T-cell (primary cell): ENCODE measurements around the gene UNKL. TPM values are rescaled to one million over a fixed set of nuclear protein-coding genes. Genes with fewer than 3 reads are reported as not detected.
A peak's percentile ranks its signal among the peaks of the same experiment; 100 is the strongest.

ENCODE experiments used
- ATAC-seq, 4 experiments: fragments of 200-7000 bp in 3 of 4; fragments of 150-1000 bp in 1 of 4; cut with Tn5 transposase; replicated peaks in 1 of 4; 1 replicate in 3 of 4; 2 replicates in 1 of 4; pipeline ENCODE4 v1.10.0; 2021; ENCODE audit warnings: moderate library complexity in 3 of 4, mild to moderate bottlenecking in 2 of 4, moderate number of reproducible peaks in 1 of 4
- CTCF ChIA-PET, 2 donors: fragments of 300-600 bp; sonication (Branson Sonifier 250); formaldehyde crosslinking; loops; one replicate each; lab custom pipeline; 2022; ENCODE audit warnings: antibody characterized with exemption in 2 of 2; lab: Charles Lee
- POLR2A ChIA-PET, 2 donors: fragments of 300-600 bp; sonication (Branson Sonifier 250); formaldehyde crosslinking; loops; one replicate each; lab custom pipeline; 2022; ENCODE audit warnings: antibody characterized with exemption in 2 of 2; lab: Charles Lee
- DNase-seq, 35 experiments: peaks; one replicate each; pipeline versions ENCODE4 v3.0.0 to v3.0.0-alpha.2; 2013 to 2023
- H3K27ac ChIP-seq: one replicate; pipeline ENCODE4 v1.5.1; 2013; ENCODE audit warnings: low read length
- H3K27me3 ChIP-seq, 2 experiments: replicated peaks in 1 of 2; 1 replicate in 1 of 2; 2 replicates in 1 of 2; pipeline versions ENCODE4 v1.6.1 to v1.7.0; 2013; ENCODE audit warnings: low read length in 1 of 2, mixed read lengths in 1 of 2; ENCODE audit not compliant: control insufficient read depth in 2 of 2, insufficient read depth in 2 of 2; ENCODE audit errors: extremely low read depth in 1 of 2
- H3K36me3 ChIP-seq, 2 donors: 1 replicate in 1 of 2; 2 replicates in 1 of 2; pipeline versions ENCODE4 v1.6.1 to v1.7.0; 2013; ENCODE audit warnings: low read length in 1 of 2; ENCODE audit not compliant: control insufficient read depth in 2 of 2, insufficient read depth in 1 of 2; ENCODE audit errors: extremely low read depth in 1 of 2
- H3K4me1 ChIP-seq, 2 experiments: 1 replicate in 1 of 2; 2 replicates in 1 of 2; pipeline versions ENCODE4 v1.6.1 to v1.7.0; 2013; ENCODE audit warnings: low read length in 2 of 2, mixed read lengths in 1 of 2; ENCODE audit not compliant: insufficient read depth in 2 of 2, control insufficient read depth in 1 of 2; ENCODE audit errors: extremely low read depth in 1 of 2
- H3K4me3 ChIP-seq, 2 donors: 1 replicate in 1 of 2; 2 replicates in 1 of 2; pipeline versions ENCODE4 v1.5.1 to v1.7.0; 2013; ENCODE audit warnings: mild to moderate bottlenecking in 2 of 2, low read length in 1 of 2, moderate library complexity in 1 of 2; ENCODE audit not compliant: control insufficient read depth in 1 of 2; ENCODE audit errors: extremely low read depth in 1 of 2
- H3K9me3 ChIP-seq: 2 replicates; pipeline ENCODE4 v1.7.0; 2013
- H3K27ac Mint-ChIP-seq, 2 donors: one replicate each; pipeline ENCODE4 v1.8.0; 2020 to 2021; ENCODE audit warnings: mild to moderate bottlenecking in 2 of 2, mixed read lengths in 2 of 2
- H3K27me3 Mint-ChIP-seq, 2 donors: one replicate each; pipeline ENCODE4 v1.8.0; 2021 to 2022; ENCODE audit warnings: mixed read lengths in 2 of 2
- H3K36me3 Mint-ChIP-seq: one replicate; pipeline ENCODE4 v1.8.0; 2021; ENCODE audit warnings: mixed read lengths
- H3K4me1 Mint-ChIP-seq, 3 donors: one replicate each; pipeline ENCODE4 v1.8.0; 2020 to 2022; ENCODE audit warnings: mixed read lengths in 3 of 3, mild to moderate bottlenecking in 1 of 3
- H3K4me3 Mint-ChIP-seq, 3 donors: one replicate each; pipeline ENCODE4 v1.8.0; 2020 to 2022; ENCODE audit warnings: mild to moderate bottlenecking in 3 of 3, mixed read lengths in 3 of 3, moderate library complexity in 3 of 3
- H3K9me3 Mint-ChIP-seq, 3 donors: one replicate each; pipeline ENCODE4 v1.8.0; 2020 to 2022; ENCODE audit warnings: mixed read lengths in 3 of 3
- WGBS: methylation state at CpG from one replicate; pipeline ENCODE4 v1.1.5; 2013; ENCODE audit warnings: missing lambda C conversion rate; ENCODE audit not compliant: insufficient coverage; 5-methylcytosine and 5-hydroxymethylcytosine counted together
- total RNA-seq, 35 experiments: library from RNA in 6 of 35; stranded (reverse) in 6 of 35; fragments of 120-200 nt in 1 of 35; gene quantifications; one replicate each; pipeline versions ENCODE4 v1.2.1 to v1.2.4 and lab custom pipeline; 2013 to 2026

The UNKL gene
- total RNA-seq, 5 donors from 2014 or later (not counting 1 experiment from before 2014, with no cell fraction given) = 85.3 to 131 (median 113) TPM

GRCh38 chr16:1354815-1355540, 59.5 kb downstream of the UNKL start:
- H3K4me3 ChIP-seq = no peak overlapping the region
- H3K27me3 ChIP-seq = no peaks in the 10 kb centered on the region
- Mint-ChIP-seq H3K4me1 (peaks cover 28 to 45% (median 37%) of the 10 kb centered on the region in 3 donors), H3K27ac (no peak overlapping the region), H3K36me3 (no peaks in the 10 kb centered on the region), H3K27me3 (peaks cover 0 to 1% of the 10 kb centered on the region in 2 donors), H3K4me3 (peak overlapping the region in 2 of 3 donors; percentile 28 to 40), H3K9me3 (no peaks in the 10 kb centered on the region)
- H3K36me3 ChIP-seq = peaks cover 0 to 5% of the 10 kb centered on the region in 2 donors
- DNase-seq (no peak), ATAC-seq (no peak)
- ChIA-PET CTCF (no interaction called here), POLR2A (no interaction called here)
- H3K4me1 ChIP-seq = peaks cover 11 to 40% of the 10 kb centered on the region in 2 experiments
- H3K9me3 ChIP-seq = no peaks in the 10 kb centered on the region
- no peak overlapping the region for H3K27ac ChIP-seq
- 90% methylated on average over 48 of the region's 49 CpGs for WGBS

GRCh38 chr16:1351582-1352362, 62.7 kb downstream of the UNKL start, which contains the start of the genes GNPTG and TSR3:
TSS of gene GNPTG (plus strand) at chr16:1351931. CDS start at chr16:1351966, 35 bp downstream.
TSS of gene TSR3 (minus strand) at chr16:1351878. CDS start at chr16:1351804, 74 bp downstream.
- no peaks in the 10 kb centered on the region for H3K36me3 Mint-ChIP-seq
- peak within 1 kb of the TSS; percentile 75 to 84 for H3K27ac Mint-ChIP-seq
- Histone ChIP-seq H3K9me3 (no peaks in the 10 kb centered on the region), H3K27ac (no peak within 1 kb of the TSS), H3K36me3 (peaks cover 0 to 26% of the 10 kb centered on the region in 2 donors), H3K4me3 (peak within 1 kb of the TSS; percentile 67 to 94), H3K4me1 (peaks cover 11 to 45% of the 10 kb centered on the region in 2 experiments), H3K27me3 (no peaks in the 10 kb centered on the region)
- peaks cover 0 to 1% of the 10 kb centered on the region in 2 donors for H3K27me3 Mint-ChIP-seq
- H3K4me1 Mint-ChIP-seq = peaks cover 28 to 44% (median 34%) of the 10 kb centered on the region in 3 donors
- POLR2A ChIA-PET = no interaction called here
- H3K4me3 Mint-ChIP-seq = peak within 1 kb of the TSS; percentile 80 to 84 (median 82)
- CTCF ChIA-PET = no interaction called here
- ATAC-seq (peak; percentile 85 to 94 (median 86)), DNase-seq (peak; percentile 63 to 93 (median 78))
- under 1% methylated on average over 92 of the region's 98 CpGs for WGBS
- no peaks in the 10 kb centered on the region for H3K9me3 Mint-ChIP-seq

GRCh38 chr16:1351215-1351581, 63.3 kb downstream of the UNKL start:
- peaks cover 28 to 44% (median 34%) of the 10 kb centered on the region in 3 donors for H3K4me1 Mint-ChIP-seq
- H3K4me3 Mint-ChIP-seq = peak overlapping the region; percentile 75 to 80 (median 79)
- H3K9me3 ChIP-seq = no peaks in the 10 kb centered on the region
- peak overlapping the region; percentile 67 to 94 for H3K4me3 ChIP-seq
- 1% methylated on average over 33 of the region's 35 CpGs for WGBS
- ChIA-PET CTCF (no interaction called here), POLR2A (no interaction called here)
- peak; percentile 7 to 15 (median 12) for ATAC-seq
- peaks cover 0 to 1% of the 10 kb centered on the region in 2 donors for H3K27me3 Mint-ChIP-seq
- no peaks in the 10 kb centered on the region for H3K9me3 Mint-ChIP-seq
- no peaks in the 10 kb centered on the region for H3K27me3 ChIP-seq
- no peaks in the 10 kb centered on the region for H3K36me3 Mint-ChIP-seq
- peak overlapping the region; percentile 52 to 68 for H3K27ac Mint-ChIP-seq
- DNase-seq = no peak
- no peak overlapping the region for H3K27ac ChIP-seq
- H3K4me1 ChIP-seq = peaks cover 11 to 45% of the 10 kb centered on the region in 2 experiments
- H3K36me3 ChIP-seq = peaks cover 0 to 26% of the 10 kb centered on the region in 2 donors

GRCh38 chr16:1350691-1351090, 63.8 kb downstream of the UNKL start:
- Mint-ChIP-seq H3K36me3 (no peaks in the 10 kb centered on the region), H3K4me1 (peaks cover 28 to 43% (median 34%) of the 10 kb centered on the region in 3 donors), H3K4me3 (peak overlapping the region; percentile 75 to 80 (median 79)), H3K27me3 (peaks cover 0 to 1% of the 10 kb centered on the region in 2 donors), H3K9me3 (no peaks in the 10 kb centered on the region), H3K27ac (peak overlapping the region in 1 of 2 donors; percentile 68)
- no peaks in the 10 kb centered on the region for H3K9me3 ChIP-seq
- peak overlapping the region; percentile 67 to 94 for H3K4me3 ChIP-seq
- CTCF ChIA-PET = no interaction called here
- DNase-seq (no peak), ATAC-seq (no peak)
- H3K27ac ChIP-seq = no peak overlapping the region
- 92% methylated on average over 19 of the region's 19 CpGs for WGBS
- peaks cover 0 to 26% of the 10 kb centered on the region in 2 donors for H3K36me3 ChIP-seq
- no peaks in the 10 kb centered on the region for H3K27me3 ChIP-seq
- POLR2A ChIA-PET = no interaction called here
- H3K4me1 ChIP-seq = peaks cover 11 to 42% of the 10 kb centered on the region in 2 experiments

- ChIA-PET CTCF (no interaction called here), POLR2A (no interaction called here)
- Histone ChIP-seq H3K9me3 (no peaks in the 10 kb centered on the region), H3K36me3 (peaks cover 0 to 26% of the 10 kb centered on the region in 2 donors), H3K4me3 (no peak overlapping the region), H3K27me3 (no peaks in the 10 kb centered on the region), H3K27ac (no peak overlapping the region), H3K4me1 (peaks cover 11 to 42% of the 10 kb centered on the region in 2 experiments)
- Mint-ChIP-seq H3K36me3 (no peaks in the 10 kb centered on the region), H3K4me1 (peaks cover 21 to 36% (median 30%) of the 10 kb centered on the region in 3 donors), H3K27ac (peak overlapping the region in 1 of 2 donors; percentile 15), H3K27me3 (peaks cover 0 to 1% of the 10 kb centered on the region in 2 donors), H3K4me3 (peak overlapping the region; percentile 75 to 80 (median 79)), H3K9me3 (no peaks in the 10 kb centered on the region)
- WGBS = 95% methylated on average over 15 of the region's 17 CpGs
- ATAC-seq (no peak), DNase-seq (no peak)
Measured at GRCh38 chr16:1349951-1350350, 64.6 kb downstream of the UNKL start.

GRCh38 chr16:1349351-1349750, 65.2 kb downstream of the UNKL start:
- H3K36me3 Mint-ChIP-seq = no peaks in the 10 kb centered on the region
- POLR2A ChIA-PET = no interaction called here
- no peak overlapping the region for H3K27ac Mint-ChIP-seq
- Histone ChIP-seq H3K36me3 (peaks cover 0 to 26% of the 10 kb centered on the region in 2 donors), H3K9me3 (no peaks in the 10 kb centered on the region), H3K4me1 (peaks cover 11 to 38% of the 10 kb centered on the region in 2 experiments), H3K27ac (no peak overlapping the region), H3K4me3 (no peak overlapping the region), H3K27me3 (no peaks in the 10 kb centered on the region)
- peaks cover 0 to 1% of the 10 kb centered on the region in 2 donors for H3K27me3 Mint-ChIP-seq
- H3K9me3 Mint-ChIP-seq = no peaks in the 10 kb centered on the region
- H3K4me3 Mint-ChIP-seq = peak overlapping the region; percentile 13 to 80 (median 17)
- H3K4me1 Mint-ChIP-seq = peaks cover 19 to 34% (median 28%) of the 10 kb centered on the region in 3 donors
- ATAC-seq (no peak), DNase-seq (no peak)
- WGBS = 73% methylated on average over 3 of the region's 16 CpGs
- CTCF ChIA-PET = no interaction called here
